Ishikawa (cell line): ENCODE data around the gene CD300LF.
A peak's percentile ranks its signal among the peaks of the same experiment; 100 is the strongest.

Experiments used
- CEBPB ChIP-seq: IDR thresholded peaks from 2 replicates; pipeline ENCODE4 v1.6.1; 2012
- CREB1 ChIP-seq: IDR thresholded peaks from 2 replicates; pipeline ENCODE4 v1.6.1; 2012; ENCODE audit warnings: low read depth
- EGR1 ChIP-seq: IDR thresholded peaks from 2 replicates; pipeline ENCODE4 v1.6.1; 2012
- EP300 ChIP-seq: IDR thresholded peaks from 2 replicates; pipeline ENCODE4 v1.6.1; 2012; ENCODE audit warnings: borderline replicate concordance
- FOXM1 ChIP-seq: IDR thresholded peaks from 2 replicates; pipeline ENCODE4 v1.6.1; 2012; ENCODE audit warnings: low read depth, borderline replicate concordance
- MAX ChIP-seq: IDR thresholded peaks from 2 replicates; pipeline ENCODE4 v1.6.1; 2012
- NFIC ChIP-seq: IDR thresholded peaks from 2 replicates; pipeline ENCODE4 v1.6.1; 2012
- RAD21 ChIP-seq: IDR thresholded peaks from 2 replicates; pipeline ENCODE4 v1.6.1; 2012; ENCODE audit warnings: low read depth
- REST ChIP-seq: IDR thresholded peaks from 2 replicates; pipeline ENCODE4 v1.6.1; 2012; ENCODE audit warnings: low read depth, mild to moderate bottlenecking
- TAF1 ChIP-seq: IDR thresholded peaks from 2 replicates; pipeline ENCODE4 v1.6.1; 2012; ENCODE audit warnings: low read depth, mild to moderate bottlenecking
- TCF12 ChIP-seq: IDR thresholded peaks from 2 replicates; pipeline ENCODE4 v1.6.1; 2012; ENCODE audit warnings: low read depth
- TEAD4 ChIP-seq: IDR thresholded peaks from 2 replicates; pipeline ENCODE4 v1.6.1; 2012
- USF1 ChIP-seq: IDR thresholded peaks from 2 replicates; pipeline ENCODE4 v1.6.1; 2012
- YY1 ChIP-seq: IDR thresholded peaks from 2 replicates; pipeline ENCODE4 v1.6.1; 2012; ENCODE audit warnings: low read depth
- ZBTB7A ChIP-seq: IDR thresholded peaks from 2 replicates; pipeline ENCODE4 v1.6.1; 2012; ENCODE audit warnings: low read depth

CD300LF gene

GRCh38 chr17:74743755-74744154, 31.0 kb upstream of the CD300LF start:
- no peak for TF ChIP-seq ZBTB7A
- TF ChIP-seq REST = no peak
- no peak for TF ChIP-seq CREB1
- TF ChIP-seq YY1 = no peak
- TF ChIP-seq NFIC = no peak
- no peak for TF ChIP-seq TAF1
- no peak for TF ChIP-seq EGR1
- no peak for TF ChIP-seq CEBPB
- no peak for TF ChIP-seq MAX
- TF ChIP-seq USF1 = no peak
- TF ChIP-seq TEAD4 = no peak
- no peak for TF ChIP-seq RAD21
- TF ChIP-seq TCF12 = no peak
- no peak for TF ChIP-seq EP300
- no peak for TF ChIP-seq FOXM1

GRCh38 chr17:74742978-74743545, 30.3 kb upstream of the CD300LF start:
- TF ChIP-seq REST = no peak
- TF ChIP-seq NFIC = no peak
- no peak for TF ChIP-seq TAF1
- TF ChIP-seq RAD21 = no peak
- no peak for TF ChIP-seq FOXM1
- TF ChIP-seq CREB1 = no peak
- TF ChIP-seq MAX = no peak
- no peak for TF ChIP-seq ZBTB7A

GRCh38 chr17:74742153-74742515, 29.4 kb upstream of the CD300LF start:
- no peak for TF ChIP-seq ZBTB7A
- no peak for TF ChIP-seq FOXM1
- no peak for TF ChIP-seq REST
- no peak for TF ChIP-seq TEAD4
- no peak for TF ChIP-seq TCF12
- TF ChIP-seq TAF1 = no peak
- no peak for TF ChIP-seq MAX
- no peak for TF ChIP-seq EP300
- no peak for TF ChIP-seq YY1
- no peak for TF ChIP-seq NFIC
- no peak for TF ChIP-seq CREB1
- no peak for TF ChIP-seq USF1
- TF ChIP-seq CEBPB = no peak
- no peak for TF ChIP-seq RAD21
- TF ChIP-seq EGR1 = no peak

GRCh38 chr17:74740641-74741387, 28.1 kb upstream of the CD300LF start:
- no peak for TF ChIP-seq CREB1
- no peak for TF ChIP-seq RAD21
- no peak for TF ChIP-seq MAX
- no peak for TF ChIP-seq EP300
- TF ChIP-seq NFIC = peak; percentile 8; the same call in 1 of the 2 replicates
- no peak for TF ChIP-seq TAF1
- no peak for TF ChIP-seq YY1
- no peak for TF ChIP-seq EGR1
